SK-N-SH (cell line): Measurements from ENCODE around the gene ST6GALNAC1.

Experiments
- CHD2 ChIP-seq: fragments of 150-350 bp; IDR thresholded peaks from 2 replicates; pipeline ENCODE4 v1.6.1; 2018; ENCODE audit warnings: low read length; ENCODE audit not compliant: partially characterized antibody
- CTCF ChIP-seq: fragments of 200-600 bp; sonication (generic); IDR thresholded peaks from 2 replicates; pipeline ENCODE4 v1.6.1; 2017; ENCODE audit warnings: antibody characterized with exemption, mild to moderate bottlenecking, moderate library complexity
- ELF1 ChIP-seq: IDR thresholded peaks from 2 replicates; pipeline ENCODE4 v1.4.0; 2012
- EP300 ChIP-seq, 2 experiments: IDR thresholded peaks; 2 replicates each; pipeline versions ENCODE4 v1.4.0 to v1.6.1; 2012; ENCODE audit warnings: borderline replicate concordance in 1 of 2, low read depth in 1 of 2, low read length in 1 of 2
- EZH2phosphoT487 ChIP-seq: fragments of 200-600 bp; sonication (generic); IDR thresholded peaks from 2 replicates; pipeline ENCODE4 v1.6.1; 2017; ENCODE audit warnings: low read depth, mixed run types, mild to moderate bottlenecking, antibody characterized with exemption, moderate library complexity, borderline replicate concordance
- FOXJ3 ChIP-seq: sonication (generic); formaldehyde crosslinking; IDR thresholded peaks from 2 replicates; pipeline ENCODE4 v1.5.1; 2020; ENCODE audit warnings: mild to moderate bottlenecking, missing genetic modification reagents
- FOXM1 ChIP-seq: IDR thresholded peaks from 2 replicates; pipeline ENCODE4 v1.4.0; 2012; ENCODE audit warnings: low read depth, mild to moderate bottlenecking
- MAX ChIP-seq: IDR thresholded peaks from 2 replicates; pipeline ENCODE4 v1.4.0; 2012; ENCODE audit warnings: low read depth
- POLR2AphosphoS5 ChIP-seq: IDR thresholded peaks from 2 replicates; pipeline ENCODE4 v1.6.1; 2012; ENCODE audit warnings: low read depth, low read length
- REST ChIP-seq: IDR thresholded peaks from 2 replicates; pipeline ENCODE4 v1.6.1; 2012; ENCODE audit warnings: mild to moderate bottlenecking, low read depth, low read length, moderate library complexity
- RFX5 ChIP-seq: IDR thresholded peaks from 2 replicates; pipeline ENCODE4 v1.6.1; 2012; ENCODE audit warnings: mild to moderate bottlenecking, improper control_type of control experiment, low read length
- TCF12 ChIP-seq: IDR thresholded peaks from 2 replicates; pipeline ENCODE4 v1.4.0; 2012
- TEAD4 ChIP-seq: IDR thresholded peaks from 2 replicates; pipeline ENCODE4 v1.4.0; 2012; ENCODE audit warnings: mild to moderate bottlenecking, borderline replicate concordance; ENCODE audit not compliant: insufficient read depth
- TF ChIP-seq, protein P1 (sequence below): fragments of 150-350 bp; IDR thresholded peaks from 2 replicates; pipeline ENCODE4 v1.6.1; 2017; ENCODE audit warnings: antibody characterized with exemption, low read length, low read depth, borderline replicate concordance

DNA sequence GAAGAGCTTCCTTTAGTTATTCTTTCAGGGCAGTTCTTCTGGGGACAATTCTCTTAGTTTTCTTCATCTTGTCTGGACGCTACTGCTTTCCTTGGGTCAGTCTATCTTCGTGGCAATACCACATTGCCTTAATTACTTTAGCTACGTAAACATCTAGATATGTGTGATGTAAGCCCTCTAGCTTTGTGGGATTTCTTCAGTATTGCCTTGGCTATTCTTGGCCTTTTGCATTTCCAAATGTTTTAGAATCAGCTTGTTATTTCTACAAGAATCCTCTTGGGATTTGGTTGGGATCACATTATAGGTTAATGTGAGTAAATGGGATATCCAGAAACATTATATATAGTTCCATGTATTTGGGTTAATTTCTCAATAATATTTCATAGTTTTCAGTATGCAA is 48.9 kb downstream of the ST6GALNAC1 start:
- TF ChIP-seq RFX5 (no peak), CTCF (no peak), EP300 (IDR thresholded peaks at IDR 0.05; ENCODE audit: borderline replicate concordance in 1 of 2, low read depth in 1 of 2, low read length in 1 of 2) (no peak), ELF1 (no peak), MAX (no peak), EZH2phosphoT487 (no peak), TEAD4 (no peak), FOXM1 (no peak), REST (no peak), POLR2AphosphoS5 (no peak), FOXJ3 (CRISPR knock-in tag) (no peak), CHD2 (no peak), TCF12 (no peak)
- TF ChIP-seq, protein P1, sequence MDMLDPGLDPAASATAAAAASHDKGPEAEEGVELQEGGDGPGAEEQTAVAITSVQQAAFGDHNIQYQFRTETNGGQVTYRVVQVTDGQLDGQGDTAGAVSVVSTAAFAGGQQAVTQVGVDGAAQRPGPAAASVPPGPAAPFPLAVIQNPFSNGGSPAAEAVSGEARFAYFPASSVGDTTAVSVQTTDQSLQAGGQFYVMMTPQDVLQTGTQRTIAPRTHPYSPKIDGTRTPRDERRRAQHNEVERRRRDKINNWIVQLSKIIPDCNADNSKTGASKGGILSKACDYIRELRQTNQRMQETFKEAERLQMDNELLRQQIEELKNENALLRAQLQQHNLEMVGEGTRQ, result no peak
